HUES6 (cell line): ENCODE data around the gene STOML2.

Experiments used
- H3K27ac ChIP-seq: 2 replicates; pipeline ENCODE4 v1.7.0; 2013; ENCODE audit warnings: low read depth, mild to moderate bottlenecking, low read length, inconsistent platforms
- H3K27me3 ChIP-seq: 2 replicates; pipeline ENCODE4 v1.6.1; 2013; ENCODE audit warnings: low read length; ENCODE audit not compliant: control insufficient read depth, insufficient read depth
- H3K36me3 ChIP-seq: 2 replicates; pipeline ENCODE4 v1.6.1; 2013; ENCODE audit warnings: low read length; ENCODE audit not compliant: control insufficient read depth, insufficient read depth
- H3K4me1 ChIP-seq: 2 replicates; pipeline ENCODE4 v1.6.1; 2013; ENCODE audit warnings: low read length; ENCODE audit not compliant: control insufficient read depth, insufficient read depth
- H3K4me3 ChIP-seq: 2 replicates; pipeline ENCODE4 v1.5.1; 2013; ENCODE audit warnings: low read depth, low read length
- H3K9ac ChIP-seq: one replicate; pipeline ENCODE4 v1.6.1; 2013; ENCODE audit warnings: mild to moderate bottlenecking, low read length
- H3K9me3 ChIP-seq: 2 replicates; pipeline ENCODE4 v1.6.1; 2013; ENCODE audit warnings: low read depth, low read length; ENCODE audit not compliant: control insufficient read depth, insufficient read depth

The STOML2 gene

DNA sequence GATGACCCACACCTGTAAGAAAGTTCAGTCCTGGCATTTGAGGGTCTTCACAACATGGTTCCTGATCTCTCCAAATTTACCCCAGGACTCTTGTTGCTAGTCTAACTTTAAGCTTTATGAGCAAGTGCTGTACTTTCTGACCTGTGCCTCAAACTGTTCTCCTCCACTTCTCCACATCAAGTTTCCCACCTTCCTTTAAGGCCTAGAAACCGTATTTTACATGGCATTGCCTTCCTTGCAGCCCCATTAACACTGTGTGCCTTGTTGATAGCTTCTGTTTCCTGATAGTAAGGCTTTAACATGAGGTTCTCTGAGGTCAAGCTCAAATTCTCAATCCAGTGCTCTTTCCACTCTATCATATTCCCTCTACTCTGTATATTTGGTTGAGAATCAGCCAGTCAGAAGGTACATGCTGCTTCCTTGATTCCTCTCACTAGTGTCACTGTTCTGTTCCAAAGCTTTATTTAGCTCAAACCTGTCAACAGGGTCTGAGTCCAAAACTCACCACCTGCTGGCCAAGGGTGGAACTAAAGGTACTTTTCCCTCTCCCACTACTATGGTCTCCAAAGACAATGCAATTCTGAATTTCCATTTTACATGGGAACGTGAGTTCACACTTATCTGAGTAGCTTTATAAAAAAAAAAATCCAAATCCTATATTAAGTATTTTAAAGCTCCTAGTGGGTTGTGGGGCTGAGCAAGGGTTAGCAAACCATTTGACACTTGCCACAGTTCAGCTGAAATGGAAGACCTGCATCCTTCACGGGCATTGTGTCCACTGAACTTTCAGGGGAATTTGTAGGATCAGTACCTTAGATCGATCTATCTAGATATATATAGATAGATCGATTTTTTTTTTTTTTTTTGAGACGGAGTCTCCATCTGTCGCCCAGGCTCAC lies 51.6 kb downstream of the STOML2 start:
- Histone ChIP-seq H3K27me3 (no peaks in the 10 kb centered on the region), H3K9ac (no peak overlapping the region), H3K27ac (no peak overlapping the region), H3K4me1 (no peaks in the 10 kb centered on the region), H3K36me3 (peaks cover 58% of the 10 kb centered on the region), H3K9me3 (no peaks in the 10 kb centered on the region), H3K4me3 (no peak overlapping the region)
